CD14-positive monocyte (primary cell): ENCODE data around the gene ALDH5A1. TPM values are rescaled to one million over a fixed set of nuclear protein-coding genes. Genes with fewer than 3 reads are reported as not detected.

Experiments
- DNase-seq, 3 donors: peaks; one replicate each; pipeline ENCODE4 v3.0.0-alpha.2; 2011 to 2022
- H2AFZ ChIP-seq: 2 replicates; pipeline ENCODE4 v1.6.0; 2012; ENCODE audit warnings: mild to moderate bottlenecking, low read depth, low read length, inconsistent platforms; ENCODE audit not compliant: insufficient read depth, poor library complexity, severe bottlenecking
- H3K27ac ChIP-seq, 2 donors: 1 replicate in 1 of 2; 2 replicates in 1 of 2; pipeline ENCODE4 v1.5.1; 2012 to 2013; ENCODE audit warnings: low read length in 2 of 2, control low read depth in 1 of 2, inconsistent platforms in 1 of 2, low read depth in 1 of 2, mild to moderate bottlenecking in 1 of 2
- H3K27me3 ChIP-seq, 2 donors: one replicate each; pipeline versions ENCODE4 v1.6.0 to v1.6.1; 2011 to 2013; ENCODE audit warnings: low read length in 2 of 2; ENCODE audit not compliant: control insufficient read depth in 2 of 2, insufficient read depth in 2 of 2
- H3K36me3 ChIP-seq, 2 donors: replicated peaks in 1 of 2; 1 replicate in 1 of 2; 2 replicates in 1 of 2; pipeline versions ENCODE4 v1.5.1 to v1.6.1; 2012 to 2013; ENCODE audit warnings: low read length in 2 of 2, control low read depth in 1 of 2, inconsistent platforms in 1 of 2, mild to moderate bottlenecking in 1 of 2; ENCODE audit not compliant: insufficient read depth in 2 of 2, control insufficient read depth in 1 of 2
- H3K4me1 ChIP-seq, 2 donors: 1 replicate in 1 of 2; 2 replicates in 1 of 2; pipeline versions ENCODE4 v1.5.1 to v1.6.1; 2012 to 2013; ENCODE audit warnings: low read length in 2 of 2, control low read depth in 1 of 2, inconsistent platforms in 1 of 2, mild to moderate bottlenecking in 1 of 2, moderate library complexity in 1 of 2; ENCODE audit not compliant: insufficient read depth in 2 of 2, control insufficient read depth in 1 of 2
- H3K4me2 ChIP-seq: replicated peaks from 2 replicates; pipeline ENCODE3; 2012; ENCODE audit warnings: low read length, moderate library complexity, mild to moderate bottlenecking; ENCODE audit not compliant: poor library complexity, severe bottlenecking; ENCODE audit errors: extremely low read depth
- H3K4me3 ChIP-seq, 3 experiments: fragments of 200-600 bp in 1 of 3; sonication (generic) in 1 of 3; replicated peaks in 1 of 3; 1 replicate in 2 of 3; 2 replicates in 1 of 3; pipeline ENCODE4 v1.5.1; 2011 to 2013; ENCODE audit warnings: low read length in 3 of 3, mild to moderate bottlenecking in 3 of 3, control low read depth in 2 of 3, low read depth in 2 of 3, inconsistent platforms in 1 of 3, moderate library complexity in 1 of 3
- H3K79me2 ChIP-seq: 2 replicates; pipeline ENCODE4 v1.6.0; 2012; ENCODE audit warnings: mild to moderate bottlenecking, control low read depth, inconsistent platforms, low read length, moderate library complexity; ENCODE audit not compliant: insufficient read depth
- H3K9ac ChIP-seq: 2 replicates; pipeline ENCODE4 v1.6.0; 2017; ENCODE audit warnings: low read length, mild to moderate bottlenecking; ENCODE audit not compliant: insufficient read depth, poor library complexity, severe bottlenecking
- H3K9me3 ChIP-seq, 2 donors: replicated peaks in 1 of 2; 1 replicate in 1 of 2; 2 replicates in 1 of 2; pipeline versions ENCODE4 v1.5.1 to v1.6.1; 2012 to 2013; ENCODE audit warnings: low read length in 2 of 2, control low read depth in 1 of 2; ENCODE audit not compliant: control insufficient read depth in 1 of 2, insufficient read depth in 1 of 2
- H4K20me1 ChIP-seq: 2 replicates; pipeline ENCODE4 v1.6.0; 2012; ENCODE audit warnings: mild to moderate bottlenecking, low read length, control low read depth, moderate library complexity; ENCODE audit not compliant: insufficient read depth
- H3K27ac Mint-ChIP-seq, 7 donors: one replicate each; pipeline ENCODE4 v1.8.0; 2020; ENCODE audit warnings: mild to moderate bottlenecking in 7 of 7, mixed read lengths in 7 of 7, moderate library complexity in 6 of 7, inconsistent platforms in 2 of 7
- H3K27me3 Mint-ChIP-seq, 3 donors: one replicate each; pipeline ENCODE4 v1.8.0; 2021 to 2022; ENCODE audit warnings: low read depth in 3 of 3, mild to moderate bottlenecking in 3 of 3, mixed read lengths in 3 of 3, moderate library complexity in 3 of 3, inconsistent platforms in 1 of 3
- H3K36me3 Mint-ChIP-seq, 2 donors: one replicate each; pipeline ENCODE4 v1.8.0; 2020; ENCODE audit warnings: mixed read lengths in 2 of 2, inconsistent platforms in 1 of 2, mild to moderate bottlenecking in 1 of 2
- H3K4me1 Mint-ChIP-seq: one replicate; pipeline ENCODE4 v1.8.0; 2020; ENCODE audit warnings: mild to moderate bottlenecking, mixed read lengths
- H3K4me3 Mint-ChIP-seq, 2 donors: one replicate each; pipeline ENCODE4 v1.8.0; 2020; ENCODE audit warnings: mild to moderate bottlenecking in 2 of 2, mixed read lengths in 2 of 2, moderate library complexity in 1 of 2
- H3K9me3 Mint-ChIP-seq, 7 donors: one replicate each; pipeline ENCODE4 v1.8.0; 2020 to 2022; ENCODE audit warnings: mixed read lengths in 7 of 7, mild to moderate bottlenecking in 6 of 7, moderate library complexity in 6 of 7, inconsistent platforms in 2 of 7
- WGBS: methylation state at CpG from one replicate; pipeline ENCODE4 v1.1.5; 2013; ENCODE audit warnings: missing lambda C conversion rate; ENCODE audit not compliant: insufficient coverage; 5-methylcytosine and 5-hydroxymethylcytosine counted together
- intact Hi-C, 2 donors: fragments of 100-400 bp; cut with micrococcal nuclease; formaldehyde crosslinking; loops; one replicate each; pipeline versions ENCODE4 v1.15.0 to v1.15.1; 2023
- polyA plus RNA-seq, 3 donors: library from polyadenylated mRNA; depleted of rRNA in 1 of 3; unstranded in 2 of 3; stranded (reverse) in 1 of 3; fragments of 300-500 nt in 2 of 3; fragments of >200 nt in 1 of 3; fragmentation: Illumina TruSeq in 2 of 3; gene quantifications; 1 replicate in 2 of 3; 2 replicates in 1 of 3; pipeline ENCODE4 v1.2.3, GENCODE V29; 2012 to 2021
- TF ChIP-seq, protein P1 (sequence below): fragments of 200-600 bp; IDR thresholded peaks from one replicate; pipeline ENCODE4 v1.8.0; 2022; ENCODE audit warnings: antibody characterized with exemption, mild to moderate bottlenecking

ALDH5A1 gene
- polyA plus RNA-seq, 3 donors = 0.04 to 0.33 (median 0.17) TPM

- H3K4me2 ChIP-seq = no peak overlapping the region
- TF ChIP-seq, protein P1, sequence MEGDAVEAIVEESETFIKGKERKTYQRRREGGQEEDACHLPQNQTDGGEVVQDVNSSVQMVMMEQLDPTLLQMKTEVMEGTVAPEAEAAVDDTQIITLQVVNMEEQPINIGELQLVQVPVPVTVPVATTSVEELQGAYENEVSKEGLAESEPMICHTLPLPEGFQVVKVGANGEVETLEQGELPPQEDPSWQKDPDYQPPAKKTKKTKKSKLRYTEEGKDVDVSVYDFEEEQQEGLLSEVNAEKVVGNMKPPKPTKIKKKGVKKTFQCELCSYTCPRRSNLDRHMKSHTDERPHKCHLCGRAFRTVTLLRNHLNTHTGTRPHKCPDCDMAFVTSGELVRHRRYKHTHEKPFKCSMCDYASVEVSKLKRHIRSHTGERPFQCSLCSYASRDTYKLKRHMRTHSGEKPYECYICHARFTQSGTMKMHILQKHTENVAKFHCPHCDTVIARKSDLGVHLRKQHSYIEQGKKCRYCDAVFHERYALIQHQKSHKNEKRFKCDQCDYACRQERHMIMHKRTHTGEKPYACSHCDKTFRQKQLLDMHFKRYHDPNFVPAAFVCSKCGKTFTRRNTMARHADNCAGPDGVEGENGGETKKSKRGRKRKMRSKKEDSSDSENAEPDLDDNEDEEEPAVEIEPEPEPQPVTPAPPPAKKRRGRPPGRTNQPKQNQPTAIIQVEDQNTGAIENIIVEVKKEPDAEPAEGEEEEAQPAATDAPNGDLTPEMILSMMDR = no peak
- peaks cover 5 to 7% (median 7%) of the 10 kb centered on the region in 3 donors for H3K27me3 Mint-ChIP-seq
- no peaks in the 10 kb centered on the region for H3K4me1 ChIP-seq
- no peak overlapping the region for H3K4me3 Mint-ChIP-seq
- intact Hi-C loops = no loop called here
- peaks cover 6% of the 10 kb centered on the region for H3K4me1 Mint-ChIP-seq
- H3K9me3 ChIP-seq = no peaks in the 10 kb centered on the region
- no peak overlapping the region for H3K27ac Mint-ChIP-seq
- H3K9me3 Mint-ChIP-seq = no peaks in the 10 kb centered on the region
- no peak overlapping the region for H3K9ac ChIP-seq
- H3K79me2 ChIP-seq = no peaks in the 10 kb centered on the region
- no CpG with 5 or more reads among the region's 4 CpGs for WGBS
- H3K27ac ChIP-seq = no peak overlapping the region
- H3K4me3 ChIP-seq = no peak overlapping the region
- H4K20me1 ChIP-seq = no peaks in the 10 kb centered on the region
- DNase-seq = no peak
- no peaks in the 10 kb centered on the region for H3K27me3 ChIP-seq
- no peak overlapping the region for H2AFZ ChIP-seq
- H3K36me3 ChIP-seq = no peaks in the 10 kb centered on the region
- H3K36me3 Mint-ChIP-seq = no peaks in the 10 kb centered on the region
Observed at GRCh38 chr6:24543683-24544082, 48.9 kb downstream of the ALDH5A1 start.

GRCh38 chr6:24545183-24545582 lies 50.4 kb downstream of the ALDH5A1 start:
- Mint-ChIP-seq H3K4me1 (peaks cover 6% of the 10 kb centered on the region), H3K4me3 (no peak overlapping the region), H3K36me3 (no peaks in the 10 kb centered on the region), H3K27ac (no peak overlapping the region), H3K9me3 (no peaks in the 10 kb centered on the region), H3K27me3 (peaks cover 5 to 7% (median 7%) of the 10 kb centered on the region in 3 donors)
- H3K79me2 ChIP-seq = no peaks in the 10 kb centered on the region
- H3K27ac ChIP-seq = no peak overlapping the region
- no peak overlapping the region for H3K9ac ChIP-seq
- H3K4me3 ChIP-seq = no peak overlapping the region
- no peaks in the 10 kb centered on the region for H3K4me1 ChIP-seq
- no peaks in the 10 kb centered on the region for H3K27me3 ChIP-seq
- no peaks in the 10 kb centered on the region for H4K20me1 ChIP-seq
- H3K36me3 ChIP-seq = no peaks in the 10 kb centered on the region
- no peaks in the 10 kb centered on the region for H3K9me3 ChIP-seq
- no peak for DNase-seq
- 95% methylated on average over 3 of the region's 3 CpGs for WGBS
- no peak overlapping the region for H3K4me2 ChIP-seq
- no peak overlapping the region for H2AFZ ChIP-seq
- TF ChIP-seq, protein P1 = no peak
- intact Hi-C loops = no loop called here
